Esophagus muscularis mucosa (tissue), 4 donors: ENCODE data around the gene SYCE1.

ENCODE experiments used
- EP300 ChIP-seq: sonication (generic); formaldehyde crosslinking; IDR thresholded peaks from one replicate; pipeline ENCODE4 v1.6.1; 2017; ENCODE audit warnings: antibody characterized with exemption
- POLR2A ChIP-seq: fragments of 450-650 bp; IDR thresholded peaks from one replicate; pipeline ENCODE4 v1.6.1; 2017; ENCODE audit warnings: antibody characterized with exemption, moderate library complexity, mild to moderate bottlenecking, low read depth
- POLR2AphosphoS5 ChIP-seq, 2 donors: sonication (generic); formaldehyde crosslinking; IDR thresholded peaks; one replicate each; pipeline ENCODE4 v1.6.1; 2017; ENCODE audit warnings: antibody characterized with exemption in 2 of 2
- TF ChIP-seq, protein P1 (sequence below), 3 experiments: fragments of 200-600 bp in 2 of 3; fragments of 450-650 bp in 1 of 3; sonication (generic) in 2 of 3; IDR thresholded peaks; one replicate each; pipeline ENCODE4 v1.5.1; 2017 to 2019; ENCODE audit warnings: antibody characterized with exemption in 3 of 3, mild to moderate bottlenecking in 2 of 3, moderate library complexity in 1 of 3

DNA sequence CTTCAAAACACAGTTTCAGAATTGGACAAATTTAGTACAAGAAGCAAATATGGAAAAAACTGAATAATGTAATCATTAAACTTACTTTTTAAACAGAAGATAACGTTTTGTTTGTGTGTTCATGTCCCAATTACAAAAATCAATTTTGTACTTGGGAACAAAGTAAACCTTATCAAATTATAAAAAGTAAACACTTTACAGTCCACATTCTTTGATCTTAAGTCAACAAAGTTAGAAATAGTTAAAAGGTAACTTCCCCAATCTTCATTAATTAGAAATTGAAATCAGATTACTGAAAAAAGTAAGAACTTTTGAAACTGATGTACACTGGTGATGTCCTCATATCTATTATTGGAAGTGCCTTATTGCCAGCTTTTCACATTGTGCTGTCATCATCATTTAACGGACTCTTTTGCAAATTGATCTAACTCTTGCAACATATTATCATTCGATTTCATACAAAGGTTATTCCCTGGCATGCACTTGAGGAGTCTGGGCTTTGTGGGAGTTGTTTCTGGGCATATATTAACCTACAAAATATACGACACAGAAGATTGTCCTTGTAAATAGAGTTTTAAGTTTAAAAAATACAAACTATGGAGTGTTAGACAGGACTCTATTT lies 53.4 kb downstream of the SYCE1 start:
- TF ChIP-seq, protein P1, sequence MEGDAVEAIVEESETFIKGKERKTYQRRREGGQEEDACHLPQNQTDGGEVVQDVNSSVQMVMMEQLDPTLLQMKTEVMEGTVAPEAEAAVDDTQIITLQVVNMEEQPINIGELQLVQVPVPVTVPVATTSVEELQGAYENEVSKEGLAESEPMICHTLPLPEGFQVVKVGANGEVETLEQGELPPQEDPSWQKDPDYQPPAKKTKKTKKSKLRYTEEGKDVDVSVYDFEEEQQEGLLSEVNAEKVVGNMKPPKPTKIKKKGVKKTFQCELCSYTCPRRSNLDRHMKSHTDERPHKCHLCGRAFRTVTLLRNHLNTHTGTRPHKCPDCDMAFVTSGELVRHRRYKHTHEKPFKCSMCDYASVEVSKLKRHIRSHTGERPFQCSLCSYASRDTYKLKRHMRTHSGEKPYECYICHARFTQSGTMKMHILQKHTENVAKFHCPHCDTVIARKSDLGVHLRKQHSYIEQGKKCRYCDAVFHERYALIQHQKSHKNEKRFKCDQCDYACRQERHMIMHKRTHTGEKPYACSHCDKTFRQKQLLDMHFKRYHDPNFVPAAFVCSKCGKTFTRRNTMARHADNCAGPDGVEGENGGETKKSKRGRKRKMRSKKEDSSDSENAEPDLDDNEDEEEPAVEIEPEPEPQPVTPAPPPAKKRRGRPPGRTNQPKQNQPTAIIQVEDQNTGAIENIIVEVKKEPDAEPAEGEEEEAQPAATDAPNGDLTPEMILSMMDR (IDR thresholded peaks at IDR 0.05), result no peak
- TF ChIP-seq POLR2A (no peak), EP300 (no peak), POLR2AphosphoS5 (IDR thresholded peaks at IDR 0.05) (no peak)
